Gastroesophageal sphincter (tissue), 4 donors: Measurements from ENCODE around the gene SMIM26. TPM values are rescaled to one million over a fixed set of nuclear protein-coding genes. Genes with fewer than 3 reads are reported as not detected.

Source experiments
- ATAC-seq: fragments of 150-250 bp; one replicate; pipeline ENCODE4 v1.9.1; 2016; ENCODE audit warnings: mild to moderate bottlenecking, moderate library complexity
- H3K27ac ChIP-seq, 4 donors: fragments of 200-600 bp; sonication (generic) in 3 of 4; 1 replicate in 3 of 4; 2 replicates in 1 of 4; pipeline ENCODE4 v1.5.1; 2016 to 2019
- H3K27me3 ChIP-seq: fragments of 200-600 bp; sonication (generic); one replicate; pipeline ENCODE4 v1.5.1; 2019
- H3K36me3 ChIP-seq, 2 donors: fragments of 200-600 bp; sonication (generic); one replicate each; pipeline ENCODE4 v1.5.1; 2019; ENCODE audit warnings: control low read depth in 1 of 2
- H3K4me1 ChIP-seq, 3 donors: fragments of 200-600 bp; sonication (generic); 1 replicate in 2 of 3; 2 replicates in 1 of 3; pipeline ENCODE4 v1.5.1; 2016 to 2019; ENCODE audit warnings: control low read depth in 2 of 3
- H3K4me3 ChIP-seq, 2 donors: fragments of 200-600 bp; sonication (generic); one replicate each; pipeline ENCODE4 v1.5.1; 2019; ENCODE audit warnings: mild to moderate bottlenecking in 1 of 2, moderate library complexity in 1 of 2
- H3K9me3 ChIP-seq, 3 donors: fragments of 200-600 bp; sonication (generic); one replicate each; pipeline ENCODE4 v1.5.1; 2017 to 2019; ENCODE audit warnings: control low read depth in 2 of 3
- EP300 ChIP-seq: sonication (generic); formaldehyde crosslinking; IDR thresholded peaks from one replicate; pipeline ENCODE4 v1.6.1; 2017; ENCODE audit warnings: antibody characterized with exemption, mild to moderate bottlenecking
- POLR2A ChIP-seq, 2 donors: fragments of 450-650 bp; IDR thresholded peaks; one replicate each; pipeline ENCODE4 v1.6.1; 2017; ENCODE audit warnings: antibody characterized with exemption in 2 of 2, mild to moderate bottlenecking in 2 of 2, moderate library complexity in 1 of 2
- POLR2AphosphoS5 ChIP-seq: sonication (generic); formaldehyde crosslinking; IDR thresholded peaks from one replicate; pipeline ENCODE4 v1.6.1; 2017; ENCODE audit warnings: antibody characterized with exemption
- WGBS, 2 donors: methylation state at CpG; one replicate each; pipeline ENCODE4 v1.1.5; 2018; ENCODE audit warnings: low coverage in 1 of 2; 5-methylcytosine and 5-hydroxymethylcytosine counted together
- total RNA-seq, 4 donors: library from RNA; depleted of rRNA; stranded (reverse); fragments of >200 nt; gene quantifications; one replicate each; pipeline ENCODE4 v1.1.0, GENCODE V29; 2016
- TF ChIP-seq, protein P1 (sequence below), 4 experiments: fragments of 200-600 bp in 2 of 4; fragments of 450-650 bp in 2 of 4; sonication (generic) in 1 of 4; IDR thresholded peaks; one replicate each; pipeline ENCODE4 v1.5.1; 2017 to 2019; ENCODE audit warnings: antibody characterized with exemption in 4 of 4, mild to moderate bottlenecking in 2 of 4, moderate library complexity in 2 of 4

SMIM26 gene
- total RNA-seq, 4 donors from 2014 or later = 94.3 to 217 (median 164) TPM

DNA sequence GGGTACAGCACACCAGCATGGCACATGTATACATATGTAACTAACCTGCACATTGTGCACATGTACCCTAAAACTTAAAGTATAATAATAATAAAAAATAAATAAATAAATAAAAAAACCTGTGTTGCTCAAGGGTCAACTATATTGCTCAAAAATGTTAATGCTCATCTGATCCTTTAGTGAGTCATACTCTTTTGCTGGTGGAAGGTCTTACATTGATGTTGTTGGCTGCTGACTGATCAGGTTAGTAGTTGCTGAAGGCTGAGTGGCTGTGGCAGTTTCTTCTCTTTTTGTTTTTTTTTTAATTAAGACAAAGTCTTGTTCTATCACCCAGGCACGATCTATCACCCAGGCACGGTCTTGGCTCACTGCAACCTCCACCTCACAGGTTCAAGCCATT lies 29.6 kb upstream of the SMIM26 start:
- no peak overlapping the region for H3K4me3 ChIP-seq
- ATAC-seq = no peak
- no peaks in the 10 kb centered on the region for H3K4me1 ChIP-seq
- no peaks in the 10 kb centered on the region for H3K9me3 ChIP-seq
- TF ChIP-seq POLR2AphosphoS5 (no peak), EP300 (no peak), POLR2A (IDR thresholded peaks at IDR 0.05) (no peak)
- TF ChIP-seq, protein P1, sequence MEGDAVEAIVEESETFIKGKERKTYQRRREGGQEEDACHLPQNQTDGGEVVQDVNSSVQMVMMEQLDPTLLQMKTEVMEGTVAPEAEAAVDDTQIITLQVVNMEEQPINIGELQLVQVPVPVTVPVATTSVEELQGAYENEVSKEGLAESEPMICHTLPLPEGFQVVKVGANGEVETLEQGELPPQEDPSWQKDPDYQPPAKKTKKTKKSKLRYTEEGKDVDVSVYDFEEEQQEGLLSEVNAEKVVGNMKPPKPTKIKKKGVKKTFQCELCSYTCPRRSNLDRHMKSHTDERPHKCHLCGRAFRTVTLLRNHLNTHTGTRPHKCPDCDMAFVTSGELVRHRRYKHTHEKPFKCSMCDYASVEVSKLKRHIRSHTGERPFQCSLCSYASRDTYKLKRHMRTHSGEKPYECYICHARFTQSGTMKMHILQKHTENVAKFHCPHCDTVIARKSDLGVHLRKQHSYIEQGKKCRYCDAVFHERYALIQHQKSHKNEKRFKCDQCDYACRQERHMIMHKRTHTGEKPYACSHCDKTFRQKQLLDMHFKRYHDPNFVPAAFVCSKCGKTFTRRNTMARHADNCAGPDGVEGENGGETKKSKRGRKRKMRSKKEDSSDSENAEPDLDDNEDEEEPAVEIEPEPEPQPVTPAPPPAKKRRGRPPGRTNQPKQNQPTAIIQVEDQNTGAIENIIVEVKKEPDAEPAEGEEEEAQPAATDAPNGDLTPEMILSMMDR (IDR thresholded peaks at IDR 0.05) = no peak
- H3K27ac ChIP-seq = no peak overlapping the region
- H3K36me3 ChIP-seq = peaks cover 0 to 90% of the 10 kb centered on the region in 2 donors
- 86 to 100% methylated on average over 1 to 2 of the region's 2 CpGs for WGBS, 2 donors
- H3K27me3 ChIP-seq = no peaks in the 10 kb centered on the region

DNA sequence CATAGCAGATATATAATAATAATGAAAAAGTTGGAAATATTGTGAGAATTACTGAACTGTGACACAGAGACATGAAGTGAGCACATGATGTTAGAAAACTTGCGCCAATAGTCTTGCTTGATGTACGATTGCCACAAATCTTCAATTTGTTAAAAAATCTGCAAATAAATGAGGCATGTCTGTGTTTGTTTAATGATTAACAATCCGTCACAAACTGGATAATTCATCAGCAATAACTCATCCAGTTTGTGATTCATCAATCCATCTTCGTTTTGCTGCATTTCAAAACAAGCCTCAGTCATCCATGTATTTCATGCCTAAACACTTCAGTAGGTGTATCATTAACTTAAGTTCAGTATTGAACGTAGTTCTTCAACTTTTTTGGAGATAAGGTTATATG lies 25.5 kb upstream of the SMIM26 start:
- Histone ChIP-seq H3K4me1 (no peaks in the 10 kb centered on the region), H3K27ac (no peak overlapping the region), H3K36me3 (peaks cover 0 to 89% of the 10 kb centered on the region in 2 donors), H3K9me3 (no peaks in the 10 kb centered on the region), H3K27me3 (no peaks in the 10 kb centered on the region), H3K4me3 (no peak overlapping the region)
- no peak for ATAC-seq
- 90 to 91% methylated on average over 5 of the region's 5 CpGs for WGBS, 2 donors
- TF ChIP-seq POLR2AphosphoS5 = no peak
- TF ChIP-seq, protein P1 (IDR thresholded peaks at IDR 0.05) = no peak
- no peak for TF ChIP-seq EP300
- TF ChIP-seq POLR2A (IDR thresholded peaks at IDR 0.05) = no peak

DNA sequence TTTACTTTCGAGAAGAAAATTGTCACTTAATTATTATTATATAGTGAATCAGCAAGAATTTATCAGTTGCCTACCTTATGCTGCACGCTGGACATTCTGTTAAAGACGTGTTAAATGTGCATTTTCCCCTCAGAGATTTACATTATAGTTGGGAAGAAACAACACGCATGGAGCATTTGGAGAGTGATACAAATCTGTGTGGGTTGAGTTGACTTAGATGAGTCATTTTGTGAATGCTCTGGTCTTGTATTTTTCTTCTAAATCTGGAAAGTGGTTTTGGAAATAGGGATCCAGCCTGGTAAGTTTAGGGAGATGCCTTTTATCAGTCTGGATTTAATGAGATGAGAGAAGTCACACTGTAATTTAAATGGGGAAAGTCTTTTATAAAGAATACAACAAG lies 24.0 kb upstream of the SMIM26 start:
- no peaks in the 10 kb centered on the region for H3K9me3 ChIP-seq
- no peak for TF ChIP-seq POLR2AphosphoS5
- TF ChIP-seq, protein P1 (IDR thresholded peaks at IDR 0.05) = no peak
- no peak for TF ChIP-seq POLR2A (IDR thresholded peaks at IDR 0.05)
- TF ChIP-seq EP300 = no peak
- no peak for ATAC-seq
- 81 to 95% methylated on average over 3 to 4 of the region's 4 CpGs for WGBS, 2 donors
- H3K27ac ChIP-seq = no peak overlapping the region
- H3K36me3 ChIP-seq = peaks cover 0 to 91% of the 10 kb centered on the region in 2 donors
- no peaks in the 10 kb centered on the region for H3K4me1 ChIP-seq
- no peak overlapping the region for H3K4me3 ChIP-seq
- no peaks in the 10 kb centered on the region for H3K27me3 ChIP-seq

DNA sequence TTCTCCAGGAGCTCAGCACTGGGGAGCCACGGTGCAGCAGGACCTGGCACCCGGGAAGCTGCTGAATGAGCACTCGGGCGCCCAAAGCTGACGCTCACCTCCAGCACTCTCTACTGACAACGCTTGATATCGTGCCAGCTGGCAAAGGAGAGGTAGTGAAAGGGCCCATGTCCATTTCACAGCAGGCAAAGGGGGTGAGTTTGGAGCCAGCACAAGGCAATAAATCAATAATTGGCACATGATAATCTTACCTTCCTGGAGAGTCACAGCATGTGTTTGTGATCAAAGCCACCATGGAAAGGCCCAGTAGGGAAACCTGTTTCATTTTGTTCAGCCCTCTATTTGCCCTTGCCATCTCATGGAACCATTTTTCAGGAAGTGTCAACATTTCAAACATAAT lies 23.3 kb upstream of the SMIM26 start:
- Histone ChIP-seq H3K27ac (no peak overlapping the region), H3K4me3 (no peak overlapping the region), H3K27me3 (no peaks in the 10 kb centered on the region), H3K9me3 (no peaks in the 10 kb centered on the region), H3K36me3 (peaks cover 0 to 94% of the 10 kb centered on the region in 2 donors), H3K4me1 (no peaks in the 10 kb centered on the region)
- WGBS, 2 donors = 50 to 100% methylated on average over 1 to 2 of the region's 7 CpGs
- TF ChIP-seq POLR2A (IDR thresholded peaks at IDR 0.05) (no peak), POLR2AphosphoS5 (no peak), EP300 (no peak)
- TF ChIP-seq, protein P1 (IDR thresholded peaks at IDR 0.05) = no peak
- ATAC-seq = no peak

DNA sequence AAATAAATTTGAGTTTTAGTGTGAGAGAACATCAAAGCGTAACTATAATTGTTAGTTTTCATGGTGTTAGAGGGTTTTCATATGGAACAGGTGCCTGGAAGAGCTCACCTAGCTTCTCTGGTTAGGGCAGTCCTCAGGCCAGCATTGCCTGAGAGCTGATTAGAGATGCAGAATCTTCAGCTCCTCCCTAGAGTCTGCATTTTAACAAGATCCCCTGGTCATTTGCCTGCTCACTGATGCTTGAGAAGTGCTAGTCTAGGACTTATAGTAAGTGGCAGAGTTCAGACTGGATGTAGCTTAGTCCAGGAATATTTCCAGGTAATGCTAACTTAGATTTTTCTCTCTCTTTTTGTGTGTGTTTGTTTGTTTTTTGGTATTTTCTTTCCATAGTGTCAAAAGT lies 21.7 kb upstream of the SMIM26 start:
- Histone ChIP-seq H3K9me3 (no peaks in the 10 kb centered on the region), H3K4me3 (no peak overlapping the region), H3K27me3 (no peaks in the 10 kb centered on the region), H3K36me3 (peaks cover 0 to 98% of the 10 kb centered on the region in 2 donors), H3K4me1 (no peaks in the 10 kb centered on the region), H3K27ac (no peak overlapping the region)
- 100% methylated on average over 1 of the region's 1 CpG for WGBS, 2 donors
- no peak for ATAC-seq
- no peak for TF ChIP-seq EP300
- TF ChIP-seq POLR2AphosphoS5 = no peak
- TF ChIP-seq, protein P1 (IDR thresholded peaks at IDR 0.05) = no peak
- TF ChIP-seq POLR2A (IDR thresholded peaks at IDR 0.05) = no peak
